ENCODE data around the gene ABTB2.

- no peak for TF ChIP-seq CTCF (optimal IDR thresholded peaks at IDR 0.05 in 1 of 3, IDR thresholded peaks at IDR 0.05 in 1 of 3, conservative IDR thresholded peaks at IDR 0.05 in 1 of 3; ENCODE audit: extremely low read depth in 1 of 3, insufficient read depth in 2 of 3, low read length in 3 of 3)
- no peak for TF ChIP-seq EZH2 (IDR thresholded peaks at IDR 0.05; ENCODE audit: low read length)
Measured at GRCh38 chr11:34330653-34331052, 27.2 kb downstream of the ABTB2 start.

All from keratinocyte (primary cell).